Measurements from ENCODE around the gene RASA4B. TPM values are rescaled to one million over a fixed set of nuclear protein-coding genes. Genes with fewer than 3 reads are reported as not detected.

Gene RASA4B
- total RNA-seq, 1 donor from 2014 or later: 10.9 TPM

- no peak for DNase-seq (ENCODE audit: low spot score)
Observed at GRCh38 chr7:102454468-102454867, 63.1 kb downstream of the RASA4B start.

DNA sequence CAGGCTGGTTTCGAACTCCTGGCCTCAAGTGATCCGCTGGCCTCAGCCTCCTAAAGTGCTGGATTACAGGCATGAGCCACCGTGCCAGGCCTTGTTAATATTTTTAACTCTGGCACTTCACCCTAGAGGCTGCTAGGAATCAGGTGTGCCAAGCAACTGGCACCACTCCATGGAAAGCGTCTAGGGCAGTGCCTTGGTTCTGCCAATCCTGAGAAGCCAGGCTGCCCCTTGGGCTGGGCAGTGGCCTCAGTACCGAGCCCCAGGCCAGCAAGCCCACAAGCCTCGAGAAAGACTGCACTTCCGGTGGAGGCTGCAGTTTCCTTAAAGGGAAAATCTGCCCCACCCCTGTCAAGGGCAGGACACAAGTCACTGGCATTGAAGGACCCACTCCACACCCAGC, 64.3 kb downstream of the RASA4B start:
- no peak for DNase-seq (ENCODE audit: low spot score)

DNA sequence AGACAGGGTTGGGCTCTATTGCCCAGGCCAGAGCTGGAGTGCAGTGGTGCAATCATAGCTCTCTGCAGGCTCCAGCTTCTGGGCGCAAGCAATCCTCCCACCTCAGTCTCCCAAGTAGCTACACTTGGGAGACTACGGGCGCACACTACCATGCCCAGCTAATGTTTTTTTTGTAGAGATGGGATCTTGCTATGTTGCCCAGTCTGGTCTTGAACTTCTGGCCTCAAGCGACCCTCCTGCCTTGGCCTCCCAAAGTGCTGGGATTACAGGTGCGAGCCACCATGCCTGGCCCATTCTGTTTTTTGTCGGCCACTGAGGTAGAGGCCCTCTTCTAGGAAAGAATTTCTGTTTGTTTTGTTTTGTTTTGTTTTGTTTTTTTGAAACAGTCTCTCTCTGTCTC, 65.1 kb downstream of the RASA4B start:
- DNase-seq (ENCODE audit: low spot score): no peak

DNA sequence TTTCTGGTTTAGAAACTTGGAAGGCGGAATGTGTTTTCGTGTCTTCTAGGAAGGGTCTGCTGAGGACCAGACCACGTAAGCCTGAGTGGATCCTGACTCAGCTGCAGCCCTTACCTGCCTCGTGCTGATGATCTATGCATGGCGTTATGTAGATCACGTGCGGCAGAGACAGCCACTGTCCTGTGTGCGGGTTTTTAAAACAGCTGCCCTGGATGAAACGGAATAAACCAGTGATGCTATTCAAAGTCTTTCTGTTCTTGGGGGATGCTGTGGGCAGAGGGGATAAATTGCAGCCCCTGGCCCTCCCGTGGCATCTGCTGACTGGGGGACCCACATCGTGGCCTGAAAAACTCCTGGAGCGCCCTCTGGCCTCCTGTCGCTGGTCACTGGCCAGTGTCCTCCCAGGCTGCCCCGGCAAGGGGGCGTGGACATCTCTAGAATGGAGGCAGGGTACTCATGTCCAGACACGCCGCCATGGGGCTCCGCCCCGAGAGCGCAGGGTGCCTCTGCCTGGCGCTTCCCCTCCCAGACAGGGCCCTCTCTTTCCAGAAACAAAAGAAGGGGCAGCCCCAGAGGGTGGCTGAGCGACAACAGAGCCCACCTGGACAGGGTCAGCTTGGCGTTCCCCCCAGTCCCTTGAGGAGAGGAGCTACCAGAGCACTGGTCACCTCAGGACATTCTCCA, 66.1 kb downstream of the RASA4B start:
- DNase-seq (ENCODE audit: low spot score): no peak

GRCh38 chr7:102450242-102450641, 67.3 kb downstream of the RASA4B start:
- DNase-seq (ENCODE audit: low spot score): no peak

DNA sequence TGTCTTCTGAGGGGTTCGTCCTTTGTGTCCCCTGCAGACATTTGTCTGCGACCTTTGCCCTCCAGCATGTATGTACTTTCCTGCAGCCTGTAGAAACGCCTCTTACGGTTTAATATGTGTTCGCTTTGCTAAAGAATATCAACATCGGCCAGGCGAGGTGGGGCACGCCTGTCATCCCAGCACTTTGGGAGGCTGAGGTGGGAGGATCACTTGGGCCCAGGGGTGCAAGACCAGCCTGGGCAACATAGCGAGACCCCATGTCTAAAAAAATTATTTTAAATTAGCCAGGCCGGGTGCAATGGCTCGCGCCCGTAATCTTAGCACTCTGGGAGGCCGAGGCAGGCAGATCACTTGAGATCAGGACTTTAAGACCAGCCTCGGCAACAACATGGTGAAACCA, 68.4 kb downstream of the RASA4B start:
- DNase-seq (ENCODE audit: low spot score): no peak

- DNase-seq (ENCODE audit: low spot score): no peak
Observed at GRCh38 chr7:102447311-102447710, 70.3 kb downstream of the RASA4B start.

DNA sequence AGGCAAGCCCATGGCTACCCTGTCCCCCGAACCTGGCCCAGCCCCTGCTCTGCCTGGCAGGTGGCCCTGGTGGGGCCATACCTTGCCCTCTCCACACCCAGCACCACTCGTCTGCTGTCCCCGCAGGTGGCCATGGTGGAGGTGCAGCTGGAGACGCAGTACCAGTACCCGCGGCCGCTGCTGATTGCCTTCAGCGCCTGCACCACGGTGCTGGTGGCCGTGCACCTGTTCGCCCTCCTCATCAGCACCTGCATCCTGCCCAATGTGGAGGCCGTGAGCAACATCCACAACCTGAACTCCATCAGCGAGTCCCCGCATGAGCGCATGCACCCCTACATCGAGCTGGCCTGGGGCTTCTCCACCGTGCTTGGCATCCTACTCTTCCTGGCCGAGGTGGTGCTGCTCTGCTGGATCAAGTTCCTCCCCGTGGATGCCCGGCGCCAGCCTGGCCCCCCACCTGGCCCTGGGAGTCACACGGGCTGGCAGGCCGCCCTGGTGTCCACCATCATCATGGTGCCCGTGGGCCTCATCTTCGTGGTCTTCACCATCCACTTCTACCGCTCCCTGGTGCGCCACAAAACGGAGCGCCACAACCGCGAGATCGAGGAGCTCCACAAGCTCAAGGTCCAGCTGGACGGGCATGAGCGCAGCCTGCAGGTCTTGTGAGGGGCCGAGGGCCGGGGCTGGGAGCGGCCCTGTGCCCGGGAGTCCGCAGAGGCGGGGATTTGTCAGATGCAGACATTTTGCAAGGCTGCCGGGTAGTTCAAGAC, 71.0 kb downstream of the RASA4B start:
- no peak for DNase-seq (ENCODE audit: low spot score)

DNA sequence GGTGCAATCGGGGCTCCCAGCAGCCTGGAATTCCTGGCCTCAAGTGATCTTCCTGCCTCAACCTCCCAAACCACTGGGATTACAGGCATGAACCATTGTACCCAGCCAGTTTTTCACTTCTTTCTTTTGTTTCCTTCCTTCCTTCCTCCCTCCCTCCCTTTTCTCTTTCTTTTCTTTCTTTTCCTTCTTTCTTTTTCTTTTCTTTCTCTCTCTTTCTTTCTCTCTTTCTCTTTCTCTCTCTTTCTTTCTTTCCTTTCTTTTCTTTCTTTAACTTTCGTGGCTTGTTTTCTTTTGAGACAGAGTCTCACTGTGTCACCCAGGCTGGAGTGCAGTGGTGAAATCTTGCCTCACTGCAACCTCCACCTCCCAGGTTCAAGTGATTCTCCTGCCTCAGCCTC, 71.9 kb downstream of the RASA4B start:
- DNase-seq (ENCODE audit: low spot score): no peak

DNA sequence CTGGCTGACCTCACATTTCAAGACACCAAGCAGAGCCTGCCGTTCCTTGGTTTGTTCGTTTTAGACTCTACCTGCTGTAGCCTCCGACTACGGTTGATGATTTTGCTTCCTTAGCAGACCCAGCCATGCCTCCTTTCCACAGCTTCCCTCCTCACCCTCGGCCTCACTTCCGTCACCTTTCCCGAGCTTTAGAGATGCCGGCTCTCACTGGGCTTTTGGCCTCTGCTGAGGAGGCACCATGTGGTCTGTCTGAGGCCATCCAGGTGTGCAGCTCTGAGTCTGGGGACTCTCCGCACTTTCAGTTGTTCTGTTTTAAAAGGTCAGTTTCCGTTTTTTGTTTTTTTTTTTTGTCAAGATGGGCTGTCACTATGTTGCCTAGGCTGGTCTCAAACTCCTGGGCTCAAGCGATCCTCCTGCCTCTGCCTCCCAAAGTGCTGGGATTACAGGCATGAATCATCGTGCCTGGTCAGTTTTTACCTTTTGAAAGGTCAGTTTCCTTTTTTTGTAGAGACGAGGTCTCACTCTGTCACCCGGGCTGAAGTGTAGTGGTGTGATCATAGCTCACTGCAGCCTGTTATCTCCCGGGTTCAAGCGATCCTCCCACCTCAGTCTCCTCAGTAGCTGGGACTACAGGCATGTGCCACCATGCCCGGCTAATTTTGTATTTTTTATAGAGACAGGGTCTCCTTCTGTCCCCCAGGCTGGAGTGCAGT, 72.5 kb downstream of the RASA4B start:
- no peak for DNase-seq (ENCODE audit: low spot score)

GRCh38 chr7:102439963-102440795, 77.4 kb downstream of the RASA4B start:
- peak; percentile 67 for DNase-seq (ENCODE audit: low spot score)

GRCh38 chr7:102436118-102436517, 81.5 kb downstream of the RASA4B start:
- no peak for DNase-seq (ENCODE audit: low spot score)

DNA sequence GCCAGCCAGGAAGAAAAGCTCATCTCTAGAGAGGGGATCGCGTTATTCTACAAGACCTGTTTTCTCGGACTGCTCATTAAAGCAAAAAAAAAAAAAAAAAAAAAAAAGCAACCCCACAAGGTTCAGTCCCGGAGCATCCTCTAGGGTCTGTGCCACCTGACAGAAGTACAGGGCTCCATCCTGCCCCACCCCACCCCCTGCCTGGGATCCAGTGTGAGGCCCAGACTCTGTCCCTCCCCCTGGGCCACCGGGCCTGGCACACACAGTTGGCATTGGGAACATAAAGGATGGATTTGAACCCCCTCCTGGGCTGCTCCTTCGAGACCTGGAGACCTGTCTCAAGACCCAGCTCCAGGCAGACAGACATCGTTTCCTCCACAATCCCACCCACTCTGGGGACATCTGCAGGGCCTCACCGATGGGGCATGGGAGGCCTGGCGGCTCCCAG, 83.5 kb downstream of the RASA4B start:
- no peak for DNase-seq (ENCODE audit: low spot score)

DNA sequence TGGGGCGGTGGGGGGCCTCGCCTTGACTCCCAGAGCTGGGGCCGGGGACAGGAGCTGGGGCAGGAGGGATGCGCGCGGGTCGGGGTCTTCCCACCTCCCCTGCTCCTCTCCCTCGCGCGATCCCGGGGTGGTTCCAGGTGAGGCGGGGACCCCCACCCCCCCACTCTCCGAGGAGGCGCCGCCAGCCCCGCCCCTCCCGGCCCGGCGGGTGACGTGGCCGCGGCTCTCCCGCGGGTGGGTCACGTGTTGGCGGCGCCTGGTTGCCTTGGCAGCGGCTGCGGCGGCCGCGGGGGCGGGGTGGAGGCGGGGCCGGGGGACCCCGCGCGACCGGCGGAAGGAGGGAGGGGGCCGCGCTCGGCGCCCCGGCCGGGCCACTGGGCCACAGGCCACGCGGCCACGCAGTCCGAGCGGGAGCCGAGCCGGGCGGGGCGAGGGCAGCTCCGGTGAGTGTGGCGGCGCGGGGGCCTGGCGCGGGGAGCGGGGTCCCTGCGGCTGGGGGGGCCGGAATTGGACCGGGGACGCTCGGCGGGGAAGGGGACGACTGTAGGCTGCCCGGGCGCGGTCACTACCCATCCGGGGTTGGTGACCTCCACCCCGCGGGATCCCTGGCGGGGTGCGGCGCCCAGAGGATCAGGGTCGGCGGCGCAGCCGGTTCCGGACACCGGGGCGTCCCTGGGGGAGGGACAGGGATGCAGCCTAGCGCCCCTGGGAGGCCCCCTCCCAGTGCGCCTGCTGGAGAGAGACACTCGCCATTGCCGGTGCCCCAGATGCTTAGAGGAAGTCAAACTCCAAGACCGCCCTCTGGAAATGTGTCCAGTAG, 84.1 kb downstream of the RASA4B start, which contains the start of gene ORAI2:
ORAI2 (plus strand) TSS at position 357 of the 820 bp plus-strand sequence. CDS start 5,382 bp downstream, outside the sequence.
- DNase-seq (ENCODE audit: low spot score): peak; percentile 82

Other genes with a start within 250 kb of the RASA4B start
- 6.1 TPM for gene SH2B2, start 230.9 kb downstream of the RASA4B start, total RNA-seq
- not detected for gene SPDYE6, start 161.3 kb downstream of the RASA4B start, total RNA-seq
- gene PRKRIP1, start 121.4 kb downstream of the RASA4B start, total RNA-seq: 22.8 TPM
- gene ORAI2, start 84.2 kb downstream of the RASA4B start, total RNA-seq: 19.7 TPM
- 10.3 TPM for gene ALKBH4, start 52.9 kb downstream of the RASA4B start, total RNA-seq
- 11.4 TPM for gene LRWD1, start 52.8 kb downstream of the RASA4B start, total RNA-seq
- gene POLR2J, start 38.9 kb downstream of the RASA4B start, total RNA-seq: 53.1 TPM
- 132 TPM for gene UPK3BL2, start 25.9 kb upstream of the RASA4B start, total RNA-seq
- gene SPDYE2, start 33.4 kb upstream of the RASA4B start, total RNA-seq: 0.52 TPM
- 64.3 TPM for gene POLR2J3, start 54.8 kb upstream of the RASA4B start, total RNA-seq
- 76.5 TPM for gene RASA4, start 99.0 kb upstream of the RASA4B start, total RNA-seq
- 292 TPM for gene UPK3BL1, start 125.0 kb upstream of the RASA4B start, total RNA-seq
- not detected for gene SPDYE2B, start 132.5 kb upstream of the RASA4B start, total RNA-seq
- 17.3 TPM for gene POLR2J2, start 153.9 kb upstream of the RASA4B start, total RNA-seq
- 12.8 TPM for gene FAM185A, start 231.2 kb upstream of the RASA4B start, total RNA-seq